HepG2 (cell line): ENCODE data around the gene SGK1. TPM values are rescaled to one million over a fixed set of nuclear protein-coding genes. Genes with fewer than 3 reads are reported as not detected.

Experiments
- ATF7-NPFF ChIP-seq: sonication (generic); formaldehyde crosslinking; IDR thresholded peaks from 2 replicates; pipeline ENCODE4 v1.8.1; 2023; ENCODE audit warnings: mild to moderate bottlenecking, low read depth, missing genetic modification reagents, moderate library complexity
- CREB1 ChIP-seq, 2 experiments: fragments of 450-650 bp in 1 of 2; IDR thresholded peaks; 2 replicates each; pipeline ENCODE4 v1.6.1; 2016 to 2017; ENCODE audit warnings: control low read depth in 1 of 2, mild to moderate bottlenecking in 1 of 2, missing compliant biosample characterization in 1 of 2, missing genetic modification characterization in 1 of 2
- ELF3 ChIP-seq: IDR thresholded peaks from 2 replicates; pipeline ENCODE4 v1.6.1; 2016; ENCODE audit warnings: missing genetic modification reagents, missing compliant biosample characterization
- FOSL1 ChIP-seq: sonication (generic); formaldehyde crosslinking; IDR thresholded peaks from 2 replicates; pipeline ENCODE4 v1.9.0; 2021; ENCODE audit warnings: missing genetic modification reagents, borderline replicate concordance
- JUN ChIP-seq: sonication (generic); formaldehyde crosslinking; IDR thresholded peaks from 2 replicates; pipeline ENCODE4 v1.4.0; 2020; ENCODE audit warnings: mild to moderate bottlenecking, missing genetic modification reagents
- KLF16 ChIP-seq, 2 experiments: sonication (generic) in 1 of 2; formaldehyde crosslinking in 1 of 2; IDR thresholded peaks; 2 replicates each; pipeline versions ENCODE4 v1.6.1 to v1.8.0; 2016 to 2023; ENCODE audit warnings: missing genetic modification reagents in 2 of 2, missing compliant biosample characterization in 1 of 2
- KMT2A ChIP-seq: sonication (generic); formaldehyde crosslinking; IDR thresholded peaks from 2 replicates; pipeline ENCODE4 v1.4.0; 2020; ENCODE audit warnings: missing genetic modification reagents
- MED8 ChIP-seq: sonication (generic); formaldehyde crosslinking; IDR thresholded peaks from 2 replicates; pipeline ENCODE4 v1.8.1; 2023; ENCODE audit warnings: mild to moderate bottlenecking, missing genetic modification reagents; ENCODE audit not compliant: insufficient replicate concordance
- MXD4 ChIP-seq: IDR thresholded peaks from 2 replicates; pipeline ENCODE4 v1.6.1; 2016; ENCODE audit warnings: mild to moderate bottlenecking, missing biosample characterization, missing genetic modification reagents
- TBP ChIP-seq: sonication (generic); formaldehyde crosslinking; IDR thresholded peaks from 2 replicates; pipeline ENCODE4 v1.5.0; 2020; ENCODE audit warnings: missing genetic modification reagents
- TCF12 ChIP-seq, 2 experiments: fragments of 450-650 bp in 1 of 2; sonication (generic) in 1 of 2; formaldehyde crosslinking in 1 of 2; IDR thresholded peaks; 2 replicates each; pipeline versions ENCODE4 v1.6.1 to v1.8.0; 2017 to 2022; ENCODE audit warnings: antibody characterized with exemption in 1 of 2, mild to moderate bottlenecking in 1 of 2, missing genetic modification reagents in 1 of 2, moderate library complexity in 1 of 2
- THAP11 ChIP-seq: IDR thresholded peaks from 2 replicates; pipeline ENCODE4 v1.6.1; 2016; ENCODE audit warnings: missing biosample characterization, missing genetic modification reagents
- ZNF235 ChIP-seq: sonication (generic); formaldehyde crosslinking; IDR thresholded peaks from 2 replicates; pipeline ENCODE4 v1.8.1; 2023; ENCODE audit warnings: mild to moderate bottlenecking, missing genetic modification reagents, borderline replicate concordance
- ZNF292 ChIP-seq: sonication (generic); formaldehyde crosslinking; IDR thresholded peaks from 2 replicates; pipeline ENCODE4 v1.8.1; 2022; ENCODE audit warnings: mild to moderate bottlenecking, low read depth, missing genetic modification reagents, borderline replicate concordance
- ZNF598 ChIP-seq: sonication (generic); formaldehyde crosslinking; IDR thresholded peaks from 2 replicates; pipeline ENCODE4 v1.5.1; 2020; ENCODE audit warnings: mild to moderate bottlenecking, missing genetic modification reagents, borderline replicate concordance
- ZNF660 ChIP-seq: sonication (generic); formaldehyde crosslinking; IDR thresholded peaks from 2 replicates; pipeline ENCODE4 v1.5.1; 2020; ENCODE audit warnings: mild to moderate bottlenecking, low read depth, missing genetic modification reagents, borderline replicate concordance
- polyA plus RNA-seq, 8 experiments: library from polyadenylated mRNA; depleted of rRNA in 3 of 8; stranded (reverse) in 7 of 8; unstranded in 1 of 8; fragments of >200 nt; fragmentation: Illumina TruSeq in 4 of 8; extraction: Trizol in 4 of 8; gene quantifications; 2 replicates each; pipeline versions ENCODE4 v1.2.1 to v1.2.3, GENCODE V29; 2011 to 2016; ENCODE audit warnings: low read depth in 4 of 8, missing spikeins in 1 of 8, mixed read lengths in 1 of 8; ENCODE audit not compliant: insufficient read depth in 1 of 8
- total RNA-seq, 5 experiments: library from RNA; depleted of rRNA; stranded (reverse); fragments of >200 nt; fragmentation: Illumina TruSeq; extraction: Trizol; gene quantifications; 2 replicates each; pipeline ENCODE4 v1.2.3, GENCODE V29; 2016; ENCODE audit warnings: low read depth in 1 of 5
- TF ChIP-seq, protein P1 (sequence below), 2 experiments: sonication (generic) in 1 of 2; formaldehyde crosslinking in 1 of 2; IDR thresholded peaks; 2 replicates each; pipeline versions ENCODE4 v1.4.0 to v1.6.1; 2018 to 2020; ENCODE audit warnings: missing genetic modification reagents in 2 of 2, borderline replicate concordance in 1 of 2, low read depth in 1 of 2, mild to moderate bottlenecking in 1 of 2, missing biosample characterization in 1 of 2
- TF ChIP-seq, protein P2 (sequence below): IDR thresholded peaks from 2 replicates; pipeline ENCODE4 v1.4.0; 2020; ENCODE audit warnings: mild to moderate bottlenecking, missing genetic modification reagents
- TF ChIP-seq, protein P3 (sequence below): IDR thresholded peaks from 2 replicates; pipeline ENCODE4 v1.6.1; 2016; ENCODE audit warnings: low read depth, borderline replicate concordance
- TF ChIP-seq, protein P4 (sequence below): IDR thresholded peaks from 2 replicates; pipeline ENCODE4 v1.6.1; 2018; ENCODE audit warnings: missing genetic modification reagents

The SGK1 gene
- total and polyA plus RNA-seq, 2 of the 13 experiments (the other 11 are each of a cell fraction or from before 2014, with no cell fraction given): 56.1 to 56.2 TPM

DNA sequence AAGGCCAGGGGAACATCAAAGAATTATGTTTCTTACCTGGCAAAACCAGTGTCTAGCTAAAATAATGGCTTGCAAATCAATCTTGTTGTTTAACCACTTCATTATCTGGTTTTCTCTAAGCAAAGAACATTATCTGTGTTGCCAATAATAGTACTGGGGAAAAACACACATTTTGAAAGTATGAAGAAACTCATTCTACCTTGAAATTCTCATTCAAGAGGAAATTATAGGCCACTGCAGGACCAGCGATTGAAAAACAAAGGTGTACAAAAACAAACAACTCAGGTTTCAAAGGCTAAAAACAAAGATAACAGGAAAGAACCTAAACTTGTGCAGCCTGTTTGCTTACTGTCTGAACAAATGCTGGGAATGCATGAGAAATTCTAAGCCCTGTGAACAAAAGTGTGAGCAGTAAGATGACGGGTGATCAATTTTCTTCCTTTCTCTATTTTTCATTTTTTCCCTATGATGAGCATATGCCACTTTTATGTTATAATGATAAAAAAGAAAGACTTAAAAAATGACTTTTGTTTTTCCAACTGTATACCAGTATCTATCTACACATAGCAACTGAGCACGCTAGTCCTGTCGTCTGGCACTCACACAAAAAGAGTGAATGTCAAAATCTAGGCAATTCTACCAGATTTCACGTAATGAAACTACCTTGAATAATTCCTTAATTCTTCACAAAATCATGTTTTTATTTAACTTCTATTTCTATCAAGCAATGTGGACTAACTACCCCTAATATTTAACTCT lies 117.9 kb downstream of the SGK1 start (continued):
- TF ChIP-seq, protein P1, sequence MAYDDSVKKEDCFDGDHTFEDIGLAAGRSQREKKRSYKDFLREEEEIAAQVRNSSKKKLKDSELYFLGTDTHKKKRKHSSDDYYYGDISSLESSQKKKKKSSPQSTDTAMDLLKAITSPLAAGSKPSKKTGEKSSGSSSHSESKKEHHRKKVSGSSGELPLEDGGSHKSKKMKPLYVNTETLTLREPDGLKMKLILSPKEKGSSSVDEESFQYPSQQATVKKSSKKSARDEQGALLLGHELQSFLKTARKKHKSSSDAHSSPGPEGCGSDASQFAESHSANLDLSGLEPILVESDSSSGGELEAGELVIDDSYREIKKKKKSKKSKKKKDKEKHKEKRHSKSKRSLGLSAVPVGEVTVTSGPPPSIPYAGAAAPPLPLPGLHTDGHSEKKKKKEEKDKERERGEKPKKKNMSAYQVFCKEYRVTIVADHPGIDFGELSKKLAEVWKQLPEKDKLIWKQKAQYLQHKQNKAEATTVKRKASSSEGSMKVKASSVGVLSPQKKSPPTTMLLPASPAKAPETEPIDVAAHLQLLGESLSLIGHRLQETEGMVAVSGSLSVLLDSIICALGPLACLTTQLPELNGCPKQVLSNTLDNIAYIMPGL (CRISPR knock-in tag; IDR thresholded peaks at IDR 0.05; ENCODE audit: borderline replicate concordance in 1 of 2, low read depth in 1 of 2): peak in 1 of 2 experiments; percentile 41; a peak in 2 of 4 replicates
- peak; percentile 89 for TF ChIP-seq MED8 (CRISPR knock-in tag)
- TF ChIP-seq TBP: no peak
- no peak for TF ChIP-seq ZNF598
- peak; percentile 21; the same call in 1 of the 2 replicates for TF ChIP-seq CREB1 (IDR thresholded peaks at IDR 0.05)
- TF ChIP-seq CREB1 (CRISPR knock-in tag; IDR thresholded peaks at IDR 0.05): peak; percentile 74
- peak in 1 of 2 experiments; percentile 78; a peak in 2 of 4 replicates for TF ChIP-seq KLF16 (CRISPR knock-in tag; IDR thresholded peaks at IDR 0.05)
- no peak for TF ChIP-seq TCF12 (IDR thresholded peaks at IDR 0.05)
- TF ChIP-seq TCF12 (CRISPR knock-in tag; IDR thresholded peaks at IDR 0.05): peak; percentile 70; the same call in 1 of the 2 replicates
- TF ChIP-seq JUN (CRISPR knock-in tag): peak; percentile 51; the same call in 1 of the 2 replicates
- peak; percentile 78; the same call in 1 of the 2 replicates for TF ChIP-seq MXD4 (CRISPR knock-in tag)
- no peak for TF ChIP-seq ZNF660 (CRISPR knock-in tag)
- peak; percentile 11; the same call in 1 of the 2 replicates for TF ChIP-seq FOSL1 (CRISPR knock-in tag)
- TF ChIP-seq, protein P2, sequence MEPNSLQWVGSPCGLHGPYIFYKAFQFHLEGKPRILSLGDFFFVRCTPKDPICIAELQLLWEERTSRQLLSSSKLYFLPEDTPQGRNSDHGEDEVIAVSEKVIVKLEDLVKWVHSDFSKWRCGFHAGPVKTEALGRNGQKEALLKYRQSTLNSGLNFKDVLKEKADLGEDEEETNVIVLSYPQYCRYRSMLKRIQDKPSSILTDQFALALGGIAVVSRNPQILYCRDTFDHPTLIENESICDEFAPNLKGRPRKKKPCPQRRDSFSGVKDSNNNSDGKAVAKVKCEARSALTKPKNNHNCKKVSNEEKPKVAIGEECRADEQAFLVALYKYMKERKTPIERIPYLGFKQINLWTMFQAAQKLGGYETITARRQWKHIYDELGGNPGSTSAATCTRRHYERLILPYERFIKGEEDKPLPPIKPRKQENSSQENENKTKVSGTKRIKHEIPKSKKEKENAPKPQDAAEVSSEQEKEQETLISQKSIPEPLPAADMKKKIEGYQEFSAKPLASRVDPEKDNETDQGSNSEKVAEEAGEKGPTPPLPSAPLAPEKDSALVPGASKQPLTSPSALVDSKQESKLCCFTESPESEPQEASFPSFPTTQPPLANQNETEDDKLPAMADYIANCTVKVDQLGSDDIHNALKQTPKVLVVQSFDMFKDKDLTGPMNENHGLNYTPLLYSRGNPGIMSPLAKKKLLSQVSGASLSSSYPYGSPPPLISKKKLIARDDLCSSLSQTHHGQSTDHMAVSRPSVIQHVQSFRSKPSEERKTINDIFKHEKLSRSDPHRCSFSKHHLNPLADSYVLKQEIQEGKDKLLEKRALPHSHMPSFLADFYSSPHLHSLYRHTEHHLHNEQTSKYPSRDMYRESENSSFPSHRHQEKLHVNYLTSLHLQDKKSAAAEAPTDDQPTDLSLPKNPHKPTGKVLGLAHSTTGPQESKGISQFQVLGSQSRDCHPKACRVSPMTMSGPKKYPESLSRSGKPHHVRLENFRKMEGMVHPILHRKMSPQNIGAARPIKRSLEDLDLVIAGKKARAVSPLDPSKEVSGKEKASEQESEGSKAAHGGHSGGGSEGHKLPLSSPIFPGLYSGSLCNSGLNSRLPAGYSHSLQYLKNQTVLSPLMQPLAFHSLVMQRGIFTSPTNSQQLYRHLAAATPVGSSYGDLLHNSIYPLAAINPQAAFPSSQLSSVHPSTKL: peak; percentile 100
- no peak for TF ChIP-seq ZNF235 (CRISPR knock-in tag)
- peak; percentile 98 for TF ChIP-seq ELF3 (CRISPR knock-in tag)
- TF ChIP-seq, protein P3, sequence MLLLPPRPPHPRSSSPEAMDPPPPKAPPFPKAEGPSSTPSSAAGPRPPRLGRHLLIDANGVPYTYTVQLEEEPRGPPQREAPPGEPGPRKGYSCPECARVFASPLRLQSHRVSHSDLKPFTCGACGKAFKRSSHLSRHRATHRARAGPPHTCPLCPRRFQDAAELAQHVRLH (CRISPR knock-in tag): peak; percentile 49; the same call in 1 of the 2 replicates
- TF ChIP-seq ZNF292: peak; percentile 59
- TF ChIP-seq, protein P4, sequence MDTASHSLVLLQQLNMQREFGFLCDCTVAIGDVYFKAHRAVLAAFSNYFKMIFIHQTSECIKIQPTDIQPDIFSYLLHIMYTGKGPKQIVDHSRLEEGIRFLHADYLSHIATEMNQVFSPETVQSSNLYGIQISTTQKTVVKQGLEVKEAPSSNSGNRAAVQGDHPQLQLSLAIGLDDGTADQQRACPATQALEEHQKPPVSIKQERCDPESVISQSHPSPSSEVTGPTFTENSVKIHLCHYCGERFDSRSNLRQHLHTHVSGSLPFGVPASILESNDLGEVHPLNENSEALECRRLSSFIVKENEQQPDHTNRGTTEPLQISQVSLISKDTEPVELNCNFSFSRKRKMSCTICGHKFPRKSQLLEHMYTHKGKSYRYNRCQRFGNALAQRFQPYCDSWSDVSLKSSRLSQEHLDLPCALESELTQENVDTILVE: peak; percentile 91
- peak; percentile 48; the same call in 1 of the 2 replicates for TF ChIP-seq KMT2A (CRISPR knock-in tag)
- TF ChIP-seq ATF7-NPFF: peak; percentile 29; the same call in 1 of the 2 replicates
- TF ChIP-seq THAP11: peak; percentile 62; the same call in 1 of the 2 replicates
